NCI-H345 treated with DMSO at 0.1 percent for 48 hours (cell line): ENCODE results near the gene KSR1.
A peak's percentile ranks its signal among the peaks of the same experiment; 100 is the strongest.

Experiments
- DNase-seq: peaks from one replicate; lab custom pipeline; 2025; ENCODE audit not compliant: unreplicated experiment; lab: John Stamatoyannopoulos, UW

Gene KSR1

GRCh38 chr17:27547301-27547683 lies 91.0 kb downstream of the KSR1 start:
- DNase-seq = no peak

- no peak for DNase-seq
These were observed 92.1 kb downstream of the KSR1 start for GRCh38 chr17:27548369-27548768.

- DNase-seq = no peak
These were observed 93.1 kb downstream of the KSR1 start for GRCh38 chr17:27549251-27549893.

GRCh38 chr17:27550291-27550930 lies 94.2 kb downstream of the KSR1 start:
- no peak for DNase-seq

- no peak for DNase-seq
These were observed 94.8 kb downstream of the KSR1 start for GRCh38 chr17:27550974-27551505.

GRCh38 chr17:27551701-27552248 lies 95.5 kb downstream of the KSR1 start:
- no peak for DNase-seq

GRCh38 chr17:27552276-27552732 lies 96.1 kb downstream of the KSR1 start:
- no peak for DNase-seq

GRCh38 chr17:27553019-27553511 lies 96.8 kb downstream of the KSR1 start:
- DNase-seq = no peak

- DNase-seq = no peak
These were observed 97.9 kb downstream of the KSR1 start for GRCh38 chr17:27554152-27554551.

GRCh38 chr17:27554911-27555310 lies 98.7 kb downstream of the KSR1 start:
- no peak for DNase-seq

GRCh38 chr17:27555339-27555738 lies 99.1 kb downstream of the KSR1 start:
- DNase-seq = no peak

- no peak for DNase-seq
These were observed 102.1 kb downstream of the KSR1 start for GRCh38 chr17:27558341-27558740.

GRCh38 chr17:27558842-27559505 lies 102.7 kb downstream of the KSR1 start:
- DNase-seq = no peak

GRCh38 chr17:27559506-27560481 lies 103.5 kb downstream of the KSR1 start:
- DNase-seq = peak; percentile 1

- DNase-seq = no peak
These were observed 104.4 kb downstream of the KSR1 start for GRCh38 chr17:27560668-27561067.

GRCh38 chr17:27562777-27563455 lies 106.7 kb downstream of the KSR1 start:
- DNase-seq = no peak

GRCh38 chr17:27563532-27563931 lies 107.3 kb downstream of the KSR1 start:
- no peak for DNase-seq

- no peak for DNase-seq
These were observed 108.2 kb downstream of the KSR1 start for GRCh38 chr17:27564463-27564862.

GRCh38 chr17:27565874-27566670 lies 109.8 kb downstream of the KSR1 start:
- DNase-seq = no peak
